Sigmoid colon (tissue), 4 donors: ENCODE results near the gene ODF2.
"Not testable (repeated sequence)": the region's sequence is repeated elsewhere in the genome, so short reads cannot be mapped to it uniquely, and the experiment has no call there.

Source experiments
- CTCF ChIP-seq, 4 experiments: fragments of 450-650 bp in 3 of 4; fragments of 200-600 bp in 1 of 4; IDR thresholded peaks; one replicate each; pipeline ENCODE4 v1.5.1; 2016 to 2019; ENCODE audit warnings: antibody characterized with exemption in 4 of 4, mild to moderate bottlenecking in 3 of 4, moderate library complexity in 2 of 4
- POLR2A ChIP-seq, 2 donors: fragments of 450-650 bp; IDR thresholded peaks; one replicate each; pipeline ENCODE4 v1.6.1; 2016; ENCODE audit warnings: antibody characterized with exemption in 2 of 2, mild to moderate bottlenecking in 2 of 2, moderate library complexity in 2 of 2
- POLR2AphosphoS5 ChIP-seq, 4 donors: sonication (generic); formaldehyde crosslinking; IDR thresholded peaks; one replicate each; pipeline ENCODE4 v1.6.1; 2017; ENCODE audit warnings: antibody characterized with exemption in 4 of 4

- not testable (repeated sequence) for TF ChIP-seq CTCF, POLR2A, POLR2AphosphoS5 (IDR thresholded peaks at IDR 0.05)
These were observed 47.6 kb downstream of the ODF2 start for GRCh38 chr9:128503415-128503825.
